GM12891 (cell line): ENCODE measurements around the gene SELENOW.

ENCODE experiments used
- PAX5 ChIP-seq: IDR thresholded peaks from 2 replicates; pipeline ENCODE4 v1.6.1; 2011; ENCODE audit warnings: low read length, moderate library complexity, mild to moderate bottlenecking; ENCODE audit not compliant: insufficient read depth, severe bottlenecking
- POLR2A ChIP-seq: IDR thresholded peaks from 2 replicates; pipeline ENCODE4 v1.6.1; 2011; ENCODE audit warnings: low read depth, low read length, control low read depth
- POLR2AphosphoS5 ChIP-seq: IDR thresholded peaks from 2 replicates; pipeline ENCODE4 v1.6.1; 2011; ENCODE audit warnings: low read depth, low read length, control low read depth
- POU2F2 ChIP-seq: IDR thresholded peaks from 2 replicates; pipeline ENCODE4 v1.6.1; 2011; ENCODE audit warnings: low read depth, mild to moderate bottlenecking, control low read depth, low read length, moderate library complexity
- SPI1 ChIP-seq: IDR thresholded peaks from 2 replicates; pipeline ENCODE4 v1.6.1; 2011; ENCODE audit warnings: low read depth, low read length, control low read depth
- TAF1 ChIP-seq: IDR thresholded peaks from 2 replicates; pipeline ENCODE4 v1.6.1; 2011; ENCODE audit warnings: low read depth, low read length, control low read depth

DNA sequence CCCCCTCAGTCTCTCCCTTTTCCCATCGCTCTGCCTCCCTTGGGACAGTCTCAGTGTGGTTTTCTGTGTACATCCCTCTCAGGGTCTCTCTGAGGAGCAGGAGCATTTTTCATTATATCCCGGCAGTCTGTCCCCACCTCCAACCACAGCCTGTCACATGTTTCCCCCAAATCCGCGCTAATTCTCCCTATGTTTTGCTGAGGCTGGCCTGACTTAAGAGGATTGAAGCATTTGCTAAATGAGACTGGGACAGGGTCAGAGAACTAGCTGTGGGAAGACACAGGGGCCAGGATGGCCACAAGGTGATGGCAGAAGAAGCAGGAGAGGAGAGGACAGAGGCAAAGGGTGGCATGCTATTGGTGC, 20.4 kb downstream of the SELENOW start:
- TF ChIP-seq TAF1 (no peak), SPI1 (no peak), POLR2AphosphoS5 (no peak), POLR2A (no peak), POU2F2 (no peak), PAX5 (no peak)
